HEK293 (cell line): ENCODE data around the gene HS6ST3.

Source experiments
- SCRT1 ChIP-seq: fragments of 450-650 bp; formaldehyde crosslinking; IDR thresholded peaks from 2 replicates; pipeline ENCODE4 v1.5.1; 2016; ENCODE audit warnings: missing biosample characterization, missing genetic modification characterization, borderline replicate concordance
- TCF7L2 ChIP-seq: IDR thresholded peaks from 2 replicates; pipeline ENCODE4 v1.6.1; 2011; ENCODE audit warnings: low read depth, mild to moderate bottlenecking, inconsistent platforms, low read length, moderate library complexity, borderline replicate concordance
- YY1 ChIP-seq: fragments of 450-650 bp; formaldehyde crosslinking; IDR thresholded peaks from 2 replicates; pipeline ENCODE4 v1.5.1; 2018; ENCODE audit warnings: missing biosample characterization, missing genetic modification characterization
- ZNF175 ChIP-seq: fragments of 450-650 bp; formaldehyde crosslinking; IDR thresholded peaks from 2 replicates; pipeline ENCODE4 v1.5.1; 2016; ENCODE audit warnings: missing biosample characterization, missing genetic modification characterization
- ZNF202 ChIP-seq: fragments of 450-650 bp; formaldehyde crosslinking; IDR thresholded peaks from 2 replicates; pipeline ENCODE4 v1.5.1; 2016; ENCODE audit warnings: missing biosample characterization, missing genetic modification characterization, borderline replicate concordance
- ZNF214 ChIP-seq: fragments of 450-650 bp; formaldehyde crosslinking; IDR thresholded peaks from 2 replicates; pipeline ENCODE4 v1.5.1; 2017; ENCODE audit warnings: missing biosample characterization, mild to moderate bottlenecking, missing genetic modification characterization, borderline replicate concordance
- ZNF239 ChIP-seq: fragments of 450-650 bp; formaldehyde crosslinking; IDR thresholded peaks from 2 replicates; pipeline ENCODE4 v1.5.1; 2016; ENCODE audit warnings: missing biosample characterization, missing genetic modification characterization
- ZNF473 ChIP-seq: fragments of 450-650 bp; formaldehyde crosslinking; IDR thresholded peaks from 2 replicates; pipeline ENCODE4 v1.5.1; 2017; ENCODE audit warnings: missing biosample characterization, missing genetic modification characterization
- ZNF596 ChIP-seq: fragments of 450-650 bp; IDR thresholded peaks from 2 replicates; pipeline ENCODE4 v1.5.0; 2018; ENCODE audit warnings: missing biosample characterization, mild to moderate bottlenecking, missing genetic modification characterization, moderate library complexity
- ZNF747 ChIP-seq: fragments of 450-650 bp; formaldehyde crosslinking; IDR thresholded peaks from 2 replicates; pipeline ENCODE4 v1.5.1; 2016; ENCODE audit warnings: missing biosample characterization, missing genetic modification characterization
- ZNF792 ChIP-seq: fragments of 450-650 bp; formaldehyde crosslinking; IDR thresholded peaks from 2 replicates; pipeline ENCODE4 v1.5.1; 2016; ENCODE audit warnings: missing biosample characterization, missing genetic modification characterization
- TF ChIP-seq, protein P1 (sequence below): fragments of 450-650 bp; formaldehyde crosslinking; IDR thresholded peaks from 2 replicates; pipeline ENCODE4 v1.5.1; 2016; ENCODE audit warnings: missing biosample characterization, missing genetic modification characterization
- TF ChIP-seq, protein P2 (sequence below): fragments of 450-650 bp; formaldehyde crosslinking; IDR thresholded peaks from 2 replicates; pipeline ENCODE4 v1.5.1; 2016; ENCODE audit warnings: missing biosample characterization, missing genetic modification characterization
- TF ChIP-seq, protein P3 (sequence below): fragments of 450-650 bp; formaldehyde crosslinking; IDR thresholded peaks from 2 replicates; pipeline ENCODE4 v1.5.0; 2017; ENCODE audit warnings: missing biosample characterization, missing genetic modification characterization, borderline replicate concordance

DNA sequence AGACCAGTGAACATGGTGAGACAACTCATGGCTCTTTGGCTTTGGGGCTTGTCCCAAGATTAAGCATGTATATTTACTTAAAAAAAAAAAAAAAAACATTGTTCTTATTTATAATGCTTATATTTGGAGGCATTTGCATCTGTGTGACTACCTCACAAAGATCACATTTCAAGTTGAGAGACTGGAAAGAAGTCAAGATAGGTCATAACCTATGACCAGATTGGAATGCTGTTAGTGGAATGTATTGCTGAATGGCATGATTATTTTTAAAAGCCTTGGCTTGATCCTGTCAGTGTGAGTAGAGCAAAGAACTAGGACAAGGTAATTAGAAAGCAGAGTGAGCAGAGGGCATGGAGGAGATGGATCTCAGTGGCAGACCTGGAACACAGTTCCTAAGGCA, 689.8 kb downstream of the HS6ST3 start:
- TF ChIP-seq, protein P1, sequence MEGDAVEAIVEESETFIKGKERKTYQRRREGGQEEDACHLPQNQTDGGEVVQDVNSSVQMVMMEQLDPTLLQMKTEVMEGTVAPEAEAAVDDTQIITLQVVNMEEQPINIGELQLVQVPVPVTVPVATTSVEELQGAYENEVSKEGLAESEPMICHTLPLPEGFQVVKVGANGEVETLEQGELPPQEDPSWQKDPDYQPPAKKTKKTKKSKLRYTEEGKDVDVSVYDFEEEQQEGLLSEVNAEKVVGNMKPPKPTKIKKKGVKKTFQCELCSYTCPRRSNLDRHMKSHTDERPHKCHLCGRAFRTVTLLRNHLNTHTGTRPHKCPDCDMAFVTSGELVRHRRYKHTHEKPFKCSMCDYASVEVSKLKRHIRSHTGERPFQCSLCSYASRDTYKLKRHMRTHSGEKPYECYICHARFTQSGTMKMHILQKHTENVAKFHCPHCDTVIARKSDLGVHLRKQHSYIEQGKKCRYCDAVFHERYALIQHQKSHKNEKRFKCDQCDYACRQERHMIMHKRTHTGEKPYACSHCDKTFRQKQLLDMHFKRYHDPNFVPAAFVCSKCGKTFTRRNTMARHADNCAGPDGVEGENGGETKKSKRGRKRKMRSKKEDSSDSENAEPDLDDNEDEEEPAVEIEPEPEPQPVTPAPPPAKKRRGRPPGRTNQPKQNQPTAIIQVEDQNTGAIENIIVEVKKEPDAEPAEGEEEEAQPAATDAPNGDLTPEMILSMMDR (tag by site-specific recombination) = no peak
- no peak for TF ChIP-seq ZNF473 (tag by site-specific recombination)
- TF ChIP-seq YY1 (tag by site-specific recombination) = no peak
- TF ChIP-seq, protein P2, sequence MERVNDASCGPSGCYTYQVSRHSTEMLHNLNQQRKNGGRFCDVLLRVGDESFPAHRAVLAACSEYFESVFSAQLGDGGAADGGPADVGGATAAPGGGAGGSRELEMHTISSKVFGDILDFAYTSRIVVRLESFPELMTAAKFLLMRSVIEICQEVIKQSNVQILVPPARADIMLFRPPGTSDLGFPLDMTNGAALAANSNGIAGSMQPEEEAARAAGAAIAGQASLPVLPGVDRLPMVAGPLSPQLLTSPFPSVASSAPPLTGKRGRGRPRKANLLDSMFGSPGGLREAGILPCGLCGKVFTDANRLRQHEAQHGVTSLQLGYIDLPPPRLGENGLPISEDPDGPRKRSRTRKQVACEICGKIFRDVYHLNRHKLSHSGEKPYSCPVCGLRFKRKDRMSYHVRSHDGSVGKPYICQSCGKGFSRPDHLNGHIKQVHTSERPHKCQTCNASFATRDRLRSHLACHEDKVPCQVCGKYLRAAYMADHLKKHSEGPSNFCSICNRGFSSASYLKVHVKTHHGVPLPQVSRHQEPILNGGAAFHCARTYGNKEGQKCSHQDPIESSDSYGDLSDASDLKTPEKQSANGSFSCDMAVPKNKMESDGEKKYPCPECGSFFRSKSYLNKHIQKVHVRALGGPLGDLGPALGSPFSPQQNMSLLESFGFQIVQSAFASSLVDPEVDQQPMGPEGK (tag by site-specific recombination) = no peak
- no peak for TF ChIP-seq ZNF214
- no peak for TF ChIP-seq SCRT1 (tag by site-specific recombination)
- TF ChIP-seq ZNF747 (tag by site-specific recombination) = no peak
- no peak for TF ChIP-seq ZNF175 (tag by site-specific recombination)
- no peak for TF ChIP-seq ZNF596 (tag by site-specific recombination)
- no peak for TF ChIP-seq TCF7L2
- no peak for TF ChIP-seq ZNF792
- no peak for TF ChIP-seq ZNF202
- TF ChIP-seq ZNF239 (tag by site-specific recombination) = no peak
- TF ChIP-seq, protein P3, sequence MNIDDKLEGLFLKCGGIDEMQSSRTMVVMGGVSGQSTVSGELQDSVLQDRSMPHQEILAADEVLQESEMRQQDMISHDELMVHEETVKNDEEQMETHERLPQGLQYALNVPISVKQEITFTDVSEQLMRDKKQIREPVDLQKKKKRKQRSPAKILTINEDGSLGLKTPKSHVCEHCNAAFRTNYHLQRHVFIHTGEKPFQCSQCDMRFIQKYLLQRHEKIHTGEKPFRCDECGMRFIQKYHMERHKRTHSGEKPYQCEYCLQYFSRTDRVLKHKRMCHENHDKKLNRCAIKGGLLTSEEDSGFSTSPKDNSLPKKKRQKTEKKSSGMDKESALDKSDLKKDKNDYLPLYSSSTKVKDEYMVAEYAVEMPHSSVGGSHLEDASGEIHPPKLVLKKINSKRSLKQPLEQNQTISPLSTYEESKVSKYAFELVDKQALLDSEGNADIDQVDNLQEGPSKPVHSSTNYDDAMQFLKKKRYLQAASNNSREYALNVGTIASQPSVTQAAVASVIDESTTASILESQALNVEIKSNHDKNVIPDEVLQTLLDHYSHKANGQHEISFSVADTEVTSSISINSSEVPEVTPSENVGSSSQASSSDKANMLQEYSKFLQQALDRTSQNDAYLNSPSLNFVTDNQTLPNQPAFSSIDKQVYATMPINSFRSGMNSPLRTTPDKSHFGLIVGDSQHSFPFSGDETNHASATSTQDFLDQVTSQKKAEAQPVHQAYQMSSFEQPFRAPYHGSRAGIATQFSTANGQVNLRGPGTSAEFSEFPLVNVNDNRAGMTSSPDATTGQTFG (tag by site-specific recombination) = no peak
